IPS DF 19.7 (cell line): ENCODE measurements around the gene EEIG1.
A peak's percentile ranks its signal among the peaks of the same experiment; 100 is the strongest.

Experiments used
- DNase-seq: peaks from one replicate; pipeline ENCODE4 v3.0.0-alpha.2; 2013; ENCODE audit warnings: low read depth, low spot score

The EEIG1 gene

GRCh38 chr9:127959841-127960409, 20.9 kb downstream of the EEIG1 start:
- DNase-seq, result no peak

GRCh38 chr9:127959398-127959797, 21.4 kb downstream of the EEIG1 start:
- no peak for DNase-seq

- no peak for DNase-seq
Observed at GRCh38 chr9:127958728-127959127, 22.1 kb downstream of the EEIG1 start.

GRCh38 chr9:127955294-127956015, 25.3 kb downstream of the EEIG1 start:
- DNase-seq, result peak; percentile 88

GRCh38 chr9:127954831-127955293, 25.9 kb downstream of the EEIG1 start:
- DNase-seq, result no peak

GRCh38 chr9:127953768-127954505, 26.9 kb downstream of the EEIG1 start:
- DNase-seq, result no peak

GRCh38 chr9:127953154-127953553, 27.6 kb downstream of the EEIG1 start:
- DNase-seq, result no peak

GRCh38 chr9:127950513-127951289, 30.1 kb downstream of the EEIG1 start:
- DNase-seq, result no peak

- DNase-seq, result no peak
Observed at GRCh38 chr9:127949827-127950512, 30.8 kb downstream of the EEIG1 start.

GRCh38 chr9:127947841-127948710, 32.7 kb downstream of the EEIG1 start:
- DNase-seq, result no peak

GRCh38 chr9:127946728-127947127, 34.1 kb downstream of the EEIG1 start:
- DNase-seq, result no peak

GRCh38 chr9:127945942-127946341, 34.8 kb downstream of the EEIG1 start:
- DNase-seq, result no peak

GRCh38 chr9:127945338-127945737, 35.5 kb downstream of the EEIG1 start:
- DNase-seq, result no peak

GRCh38 chr9:127944586-127945218, 36.1 kb downstream of the EEIG1 start:
- no peak for DNase-seq

GRCh38 chr9:127943731-127944144, 37.1 kb downstream of the EEIG1 start:
- DNase-seq, result peak; percentile 63

- no peak for DNase-seq
Observed at GRCh38 chr9:127943011-127943662, 37.7 kb downstream of the EEIG1 start.

- DNase-seq, result no peak
Observed at GRCh38 chr9:127942216-127943010, 38.4 kb downstream of the EEIG1 start.

- DNase-seq, result no peak
Observed at GRCh38 chr9:127941961-127942215, 38.9 kb downstream of the EEIG1 start.
